GM18511 (cell line): ENCODE measurements around the gene FEM1B.

ENCODE experiments used
- ATAC-seq: cut with Tn5 transposase; IDR thresholded peaks from one replicate; pipeline ENCODE4 v1.9.1; 2021; ENCODE audit warnings: mild to moderate bottlenecking, moderate library complexity; ENCODE audit not compliant: unreplicated experiment

The FEM1B gene

DNA sequence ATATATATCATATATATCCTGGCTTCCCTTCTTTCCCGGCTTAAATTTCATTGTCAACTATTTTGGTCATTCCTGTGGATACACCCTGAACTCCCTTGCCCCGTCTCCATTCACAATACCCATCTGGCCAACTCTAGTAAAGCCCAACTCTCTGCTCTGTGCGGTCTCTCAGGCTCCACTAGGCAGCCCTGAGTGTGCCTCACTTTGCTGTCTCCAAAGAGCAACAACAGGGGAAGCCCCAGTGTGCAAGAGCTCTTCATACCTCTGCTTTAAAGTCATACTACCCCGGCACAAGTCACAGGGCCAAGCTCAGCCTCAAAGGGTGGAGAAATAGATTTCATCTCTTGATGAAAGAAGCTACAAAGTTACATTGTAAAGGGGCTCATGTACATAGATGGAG, 18.9 kb upstream of the FEM1B start:
- no peak for ATAC-seq

DNA sequence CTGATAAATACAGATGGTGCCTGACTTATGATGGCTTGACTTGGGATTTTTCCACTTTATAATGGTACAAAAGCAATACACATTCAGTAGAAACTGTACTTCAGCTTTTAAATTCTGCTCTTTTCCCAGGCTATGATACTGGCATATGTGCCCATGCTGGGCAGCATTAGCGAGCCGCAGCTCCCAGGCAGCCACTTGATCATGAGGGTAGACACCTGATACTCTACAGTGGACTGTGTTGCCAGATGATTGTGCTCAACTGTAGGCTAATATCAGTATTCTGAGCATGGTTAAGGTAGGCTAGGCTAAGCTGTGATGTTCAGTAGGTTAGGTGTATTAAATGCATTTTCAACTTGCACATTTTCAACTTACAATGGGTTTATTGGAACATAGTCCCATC, 17.7 kb upstream of the FEM1B start:
- ATAC-seq, result no peak

DNA sequence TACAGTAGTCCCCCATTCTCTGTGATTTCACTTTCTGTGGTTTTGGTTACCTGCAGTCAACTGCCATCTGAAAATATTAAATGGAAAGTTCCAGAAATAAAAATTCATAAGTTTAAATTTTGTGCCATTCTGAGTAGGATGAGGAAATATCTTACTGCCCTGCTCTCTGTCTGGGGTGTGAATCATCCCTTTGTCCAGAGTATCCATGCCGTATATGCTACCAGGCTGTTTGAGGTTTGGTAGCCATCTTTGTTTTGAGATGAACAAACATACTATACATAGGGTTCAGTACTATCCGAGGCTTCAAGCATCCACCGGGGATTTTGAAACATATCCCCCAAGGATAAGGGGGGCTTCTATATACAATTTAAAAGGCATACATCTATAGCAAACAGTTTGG, 16.3 kb upstream of the FEM1B start:
- no peak for ATAC-seq

DNA sequence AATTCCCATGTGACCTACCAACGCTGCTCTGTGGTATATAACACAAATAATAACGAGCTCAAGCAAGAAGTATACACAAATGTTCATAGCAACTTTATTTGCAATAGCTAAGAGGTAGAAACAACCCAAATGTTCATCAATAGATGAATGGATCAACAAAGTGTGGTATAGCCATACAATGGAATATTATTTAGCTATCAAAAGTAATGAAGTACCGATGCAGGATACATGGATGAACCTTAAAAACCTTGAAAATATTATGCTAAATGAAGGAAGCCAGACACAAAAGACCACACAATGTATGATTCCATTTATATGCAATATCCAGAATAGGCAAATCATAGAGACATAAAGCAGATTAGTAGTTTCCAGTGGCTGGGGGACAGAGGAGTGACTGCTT, 15.6 kb upstream of the FEM1B start:
- ATAC-seq, result no peak

DNA sequence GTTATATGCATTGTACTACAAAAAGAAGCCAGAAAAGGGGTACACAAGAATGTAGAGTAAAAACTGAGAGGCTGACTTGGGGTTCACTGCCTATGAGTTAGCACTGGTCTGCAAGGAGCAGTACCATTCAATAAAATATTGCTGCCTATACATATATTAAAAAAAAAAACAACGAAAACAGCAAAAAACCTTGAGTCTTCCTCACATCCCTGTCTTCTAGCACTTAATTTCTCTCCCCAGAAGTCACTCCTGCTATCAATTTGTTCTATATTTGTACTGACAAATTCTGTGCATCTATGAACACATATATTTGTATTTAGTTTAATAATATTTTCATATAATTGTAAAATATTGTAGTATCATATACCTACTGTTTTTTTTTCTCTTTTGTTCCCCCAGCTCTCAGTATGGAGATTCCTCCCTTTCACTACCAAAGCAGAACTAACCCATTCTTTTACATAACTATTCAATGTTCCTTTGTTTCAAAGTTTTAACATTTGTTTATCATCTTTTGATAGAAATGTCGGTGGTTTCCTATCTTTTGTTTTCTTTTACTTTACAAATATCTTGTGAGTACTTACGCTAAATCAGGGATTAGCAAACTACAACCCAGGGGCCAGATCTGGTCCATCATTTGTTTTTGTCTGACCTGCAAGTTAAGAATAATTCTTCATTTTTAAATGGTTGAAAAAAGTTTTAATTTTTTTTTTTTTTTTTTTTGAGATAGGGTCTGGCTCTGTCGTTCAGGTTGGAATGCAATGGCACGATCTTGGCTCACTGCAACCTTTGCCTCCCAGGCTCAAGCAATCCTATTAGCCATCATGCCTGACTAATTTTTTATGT, 14.8 kb upstream of the FEM1B start:
- no peak for ATAC-seq

DNA sequence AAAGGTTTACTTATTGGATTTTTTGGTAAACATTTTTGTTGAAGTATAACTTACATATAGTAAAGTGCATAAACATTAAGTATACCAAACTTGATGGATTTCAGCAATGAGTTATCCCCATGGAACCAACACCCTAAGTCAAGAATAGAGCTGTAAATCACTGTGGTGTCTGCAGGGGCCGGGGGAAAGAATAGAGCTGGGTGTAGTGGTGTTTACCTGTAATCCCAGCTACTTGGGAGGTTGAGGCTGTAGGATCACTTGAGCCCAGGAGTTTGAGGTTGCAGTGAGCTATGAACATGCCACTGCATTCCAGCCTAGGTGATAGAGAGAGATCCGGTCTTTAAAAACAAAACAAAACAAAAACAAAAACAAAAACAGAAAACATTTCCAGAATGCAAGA, 13.3 kb upstream of the FEM1B start:
- ATAC-seq, result no peak

DNA sequence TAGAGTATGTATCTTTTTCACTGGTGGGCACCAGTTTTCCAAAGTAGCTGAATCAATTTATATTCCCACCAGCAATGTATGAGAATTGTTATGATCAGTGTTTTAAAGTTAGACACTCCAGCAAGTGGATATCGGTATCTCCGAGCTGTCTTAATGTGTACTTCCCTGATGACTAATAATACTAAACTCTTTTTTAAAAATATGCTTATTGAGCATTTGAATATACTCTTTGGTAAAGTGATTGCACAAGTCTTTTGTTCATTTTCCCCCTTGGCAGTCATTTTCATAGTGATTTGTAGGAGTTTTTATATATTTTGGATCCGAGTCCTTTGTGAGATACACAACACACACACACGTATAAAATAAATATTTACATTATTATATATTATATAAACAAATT, 12.5 kb upstream of the FEM1B start:
- no peak for ATAC-seq

DNA sequence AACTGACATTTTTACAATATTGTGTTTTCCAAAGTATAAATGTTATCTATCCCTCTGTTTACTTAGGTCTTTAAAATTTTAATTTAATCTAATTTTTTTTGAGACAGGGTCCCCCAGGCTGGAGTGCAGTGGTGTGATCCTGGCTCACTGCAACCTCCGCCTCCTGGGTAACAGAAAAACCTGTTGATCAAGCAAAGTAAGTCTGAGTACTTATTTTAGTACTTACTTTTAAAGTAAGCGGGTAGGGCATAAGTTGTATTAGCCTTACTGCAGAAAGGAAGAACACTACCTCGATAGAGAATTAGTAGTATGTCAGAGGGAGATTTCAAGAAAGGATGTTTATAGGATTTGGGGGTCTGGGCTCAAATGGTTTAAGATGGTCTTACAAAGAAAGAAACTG, 11.9 kb upstream of the FEM1B start:
- ATAC-seq, result no peak

DNA sequence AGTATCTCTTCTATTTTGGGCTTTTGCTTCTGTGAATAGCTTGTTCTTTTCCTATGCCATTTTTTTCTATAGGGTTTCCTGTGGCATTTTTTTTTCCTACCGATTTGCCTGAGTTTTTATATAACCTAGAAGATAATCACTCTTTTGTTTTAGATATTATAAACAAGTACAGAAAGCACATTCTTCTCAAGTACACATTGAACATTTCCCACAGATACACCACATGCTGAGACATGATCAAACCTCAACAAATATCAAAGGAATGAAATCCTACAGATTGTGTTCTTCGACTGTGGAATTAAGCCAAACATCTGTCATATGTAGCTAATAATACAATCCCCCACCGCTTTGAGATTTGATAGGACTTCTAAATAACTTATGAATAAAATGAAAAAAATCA, 9.1 kb upstream of the FEM1B start:
- no peak for ATAC-seq

DNA sequence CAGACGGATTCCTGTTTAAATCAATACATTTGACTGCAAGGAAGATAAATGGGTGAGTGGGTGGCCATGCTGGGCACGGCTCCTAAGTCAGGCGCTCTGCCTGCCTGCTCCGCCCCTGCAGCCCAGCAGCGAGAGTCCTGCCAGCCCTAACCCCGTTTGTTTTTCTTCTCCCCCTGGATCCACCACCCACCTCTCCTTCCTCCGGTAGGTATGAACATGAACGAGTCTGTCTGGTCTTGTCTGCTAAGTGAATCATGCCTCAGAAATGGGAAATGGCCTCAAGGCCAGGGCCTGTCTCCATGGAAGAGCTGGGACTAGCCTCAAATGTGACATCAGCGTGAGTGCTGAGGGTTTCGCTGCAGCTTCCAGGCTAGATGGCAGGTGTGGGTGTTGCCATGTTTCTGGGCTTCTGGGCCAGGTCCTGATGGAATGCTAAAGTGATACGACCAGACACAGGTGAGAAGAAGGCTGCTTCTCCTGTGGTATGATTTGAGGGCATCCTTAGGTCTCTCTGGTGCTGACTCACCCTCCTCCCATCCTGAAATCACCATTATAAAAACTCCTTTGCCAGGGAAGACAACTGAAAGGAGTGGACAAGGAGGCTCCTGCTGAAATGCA, 5.6 kb upstream of the FEM1B start:
- ATAC-seq, result no peak

DNA sequence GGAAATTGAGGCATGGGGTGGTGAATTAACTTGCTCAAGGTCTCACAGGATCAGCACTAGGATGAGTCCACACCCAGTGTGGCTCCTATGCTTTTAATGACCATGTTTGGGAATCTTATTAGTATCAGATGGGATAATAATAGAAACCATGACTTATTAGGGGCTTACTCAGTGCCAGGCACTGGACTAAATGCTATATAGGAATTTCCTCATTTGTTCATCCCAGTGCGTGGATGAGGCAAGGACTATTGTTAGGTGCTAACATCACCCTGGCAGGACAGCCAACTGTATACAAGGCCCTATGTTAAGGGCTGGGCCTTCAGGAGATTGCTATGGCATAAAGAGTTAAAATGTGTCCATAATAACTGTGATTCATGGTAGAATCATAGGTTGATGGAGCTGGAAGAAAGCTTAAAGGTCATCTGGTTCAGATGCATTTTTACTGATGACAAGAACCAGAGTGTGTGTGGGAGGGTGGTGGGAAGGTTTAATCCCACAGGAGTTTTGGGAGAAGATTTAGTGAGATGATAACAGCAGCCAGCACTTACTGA, 4.7 kb upstream of the FEM1B start:
- no peak for ATAC-seq

DNA sequence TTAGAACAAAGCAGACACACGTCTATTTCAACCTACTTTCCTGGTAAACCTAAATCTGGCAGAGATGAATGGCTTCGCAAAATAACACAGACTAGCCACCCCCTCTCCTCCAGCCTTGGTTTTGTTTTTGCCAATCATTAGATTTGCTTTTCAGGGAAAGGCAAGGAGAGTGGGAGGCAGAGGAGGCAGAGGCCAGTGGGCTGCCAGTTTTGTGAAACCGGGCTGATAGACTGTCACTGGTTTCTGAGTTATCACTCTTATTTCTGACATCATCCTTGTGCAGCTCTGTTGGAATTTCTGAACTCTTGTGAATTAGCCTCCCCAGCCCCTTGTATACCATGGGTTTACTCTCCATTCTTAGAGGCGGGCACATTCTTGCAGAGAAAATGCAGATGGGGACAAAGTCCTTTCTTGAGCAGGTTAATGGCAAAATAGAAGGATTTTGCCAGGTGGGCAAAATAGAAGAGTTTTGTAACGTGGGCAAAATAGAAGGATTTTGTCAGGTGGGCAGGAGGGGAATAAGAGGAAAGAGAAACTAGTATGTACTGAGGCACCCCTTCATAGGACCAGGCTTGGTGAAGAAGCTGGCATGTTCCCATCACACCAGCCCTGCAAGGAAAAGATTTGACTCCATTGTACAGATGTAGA, 3.2 kb upstream of the FEM1B start:
- ATAC-seq, result no peak

DNA sequence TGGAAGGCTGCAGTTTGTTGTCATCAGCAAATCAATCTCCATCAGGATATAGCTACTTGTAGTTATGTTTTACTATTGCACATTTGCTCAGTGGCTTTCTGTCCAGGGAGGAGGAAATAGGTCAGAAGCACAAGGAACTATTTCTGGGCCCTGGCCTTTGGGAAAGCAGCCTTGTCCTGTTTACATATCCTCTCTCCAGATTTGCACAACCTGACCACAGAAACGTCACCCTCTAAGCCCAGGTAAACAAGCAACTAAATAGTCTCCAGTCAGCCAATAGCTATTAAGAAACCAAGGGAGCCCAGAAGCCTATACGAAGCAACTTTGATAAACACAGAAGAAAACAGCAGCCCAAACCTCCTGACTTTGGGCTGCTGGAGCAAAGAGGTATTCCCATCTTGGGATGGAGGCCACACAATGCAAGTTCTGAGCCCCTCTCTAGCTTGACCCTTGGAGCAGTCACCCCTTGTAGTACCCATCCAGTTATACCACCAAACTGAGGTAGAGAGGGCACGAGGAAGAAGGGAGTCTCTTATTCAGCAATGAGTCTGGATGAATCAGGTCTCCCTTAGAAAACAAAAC, 2.3 kb upstream of the FEM1B start:
- ATAC-seq, result no peak

DNA sequence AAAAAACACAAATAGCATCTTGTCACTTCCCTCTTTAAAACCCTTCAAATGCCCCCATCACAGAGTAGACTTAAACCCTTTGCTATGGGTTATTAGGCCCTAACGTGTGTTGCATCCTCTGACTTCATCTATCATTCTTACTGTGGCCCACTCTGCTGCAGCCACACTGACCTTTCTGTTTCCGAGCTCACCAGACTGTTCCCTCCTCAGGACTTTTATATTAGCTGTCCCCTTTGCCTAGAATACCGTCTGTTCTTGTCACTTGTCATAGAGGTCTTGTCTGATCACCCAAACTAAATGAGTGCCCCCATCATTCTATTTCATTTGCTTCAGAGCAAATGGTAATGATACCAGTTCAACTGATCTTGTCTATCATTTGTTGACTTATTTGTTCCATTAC, 877 bp upstream of the FEM1B start:
- ATAC-seq, result no peak

DNA sequence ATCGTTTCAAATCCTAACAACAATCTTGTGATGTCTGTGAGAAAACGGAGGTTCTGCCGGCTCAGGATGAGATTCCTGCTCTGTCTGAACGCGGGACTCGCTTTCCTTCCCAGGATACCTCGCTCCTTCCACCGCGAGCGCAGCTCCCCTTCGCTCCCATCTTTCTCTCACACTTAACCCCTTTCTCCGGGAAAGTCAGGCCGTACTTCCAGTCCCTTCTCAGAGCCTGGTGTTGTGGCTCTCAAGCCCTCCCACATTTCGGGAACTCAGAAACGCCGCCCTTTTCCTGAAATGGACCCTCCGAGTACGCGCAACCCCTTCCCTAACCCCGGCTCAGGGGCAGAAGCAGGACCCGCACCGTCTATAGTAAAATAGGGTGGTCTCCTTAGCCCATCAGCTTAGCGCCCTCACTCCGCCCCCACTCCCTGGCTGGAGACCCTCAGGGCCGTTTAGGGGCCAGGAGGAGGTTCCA, 378 bp upstream of the FEM1B start:
- ATAC-seq, result peak; percentile 16

DNA sequence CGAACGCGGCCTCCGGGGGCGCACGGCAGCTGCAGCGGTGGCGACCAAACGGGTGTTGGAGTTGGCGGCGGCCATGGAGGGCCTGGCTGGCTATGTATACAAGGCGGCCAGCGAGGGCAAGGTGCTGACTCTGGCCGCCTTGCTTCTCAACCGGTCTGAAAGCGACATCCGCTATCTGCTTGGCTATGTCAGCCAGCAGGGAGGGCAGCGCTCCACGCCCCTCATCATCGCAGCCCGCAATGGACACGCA, 725 bp downstream of the FEM1B start:
- no peak for ATAC-seq

DNA sequence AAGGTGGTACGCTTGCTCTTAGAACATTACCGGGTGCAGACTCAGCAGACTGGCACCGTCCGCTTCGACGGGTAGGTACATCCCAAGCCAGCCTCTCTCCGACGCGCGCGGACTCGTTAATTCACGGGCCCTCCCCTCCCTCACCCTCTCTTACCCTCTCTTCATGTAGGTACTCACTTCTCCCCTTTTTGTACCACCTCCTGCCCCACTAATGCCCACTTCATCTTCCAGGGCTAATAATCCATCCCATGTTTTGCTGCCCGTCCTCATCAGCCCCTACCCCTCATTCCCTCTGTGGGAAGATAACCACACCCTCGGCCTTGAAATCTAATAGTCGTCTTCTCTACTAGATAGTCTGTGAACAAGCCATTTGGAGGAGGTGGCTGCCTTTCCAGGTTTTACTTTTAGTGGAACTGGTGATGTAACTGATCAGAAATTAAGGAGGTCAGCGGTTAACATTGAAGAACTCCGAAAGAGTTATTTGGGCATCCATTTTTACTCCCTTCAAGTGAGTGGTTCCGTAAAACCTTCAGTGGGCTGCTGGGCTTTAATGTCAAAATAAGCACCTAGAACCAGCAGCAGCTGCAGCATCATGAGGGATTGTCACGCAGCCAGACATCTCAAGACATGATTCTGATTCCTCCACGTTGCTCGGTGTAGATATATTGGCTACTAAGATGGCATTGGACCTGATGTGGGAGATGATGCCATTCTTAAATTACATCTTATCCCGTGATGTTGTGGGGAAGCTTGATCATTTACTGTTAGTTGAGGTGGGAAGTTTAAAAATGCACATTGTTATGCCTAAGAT, 1.3 kb downstream of the FEM1B start:
- ATAC-seq, result no peak

DNA sequence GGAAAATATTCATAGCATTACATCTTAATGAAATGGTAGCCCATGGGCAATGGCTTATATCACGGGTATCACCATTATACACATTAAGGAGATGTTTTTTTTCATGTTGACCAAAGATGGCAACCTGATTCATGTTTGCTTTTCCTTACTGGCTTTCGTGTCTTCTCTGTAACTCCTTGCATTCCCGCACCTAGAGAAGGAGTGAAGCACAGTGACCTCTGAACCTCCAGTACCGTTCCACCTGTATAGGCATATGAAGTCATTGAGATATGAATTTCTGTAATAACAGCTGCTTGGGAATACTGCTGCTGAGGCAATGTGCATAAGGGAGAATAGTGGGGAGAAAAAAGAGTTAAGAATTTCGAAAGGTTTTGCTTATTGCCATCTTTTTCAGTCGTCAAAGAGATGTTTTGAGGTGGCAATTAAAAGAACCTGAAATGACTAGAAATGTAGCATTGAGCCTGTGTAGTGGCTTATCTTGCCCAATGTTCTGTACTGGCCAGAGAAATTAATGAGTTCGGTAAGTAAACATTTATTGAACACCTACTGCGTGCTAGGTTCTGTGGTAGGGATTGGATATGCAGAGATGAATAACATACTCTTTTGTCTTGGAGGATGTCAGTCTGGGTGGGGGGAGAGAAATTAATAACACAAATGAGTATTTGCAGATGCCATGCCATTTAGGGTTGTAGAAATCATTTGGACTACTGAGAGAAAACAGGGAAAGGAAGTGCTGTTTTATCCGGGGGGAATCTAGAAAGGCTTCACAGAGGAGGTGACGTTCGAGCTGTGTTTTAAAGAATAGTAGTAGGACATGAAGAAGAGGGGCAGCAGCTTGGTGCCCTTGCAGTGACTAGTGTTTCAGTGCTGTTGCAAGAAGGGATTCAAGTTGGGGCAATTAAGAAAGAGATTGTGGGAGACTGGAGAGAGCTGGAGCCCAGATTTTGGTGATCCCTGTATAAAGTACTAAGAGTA, 2.5 kb downstream of the FEM1B start:
- no peak for ATAC-seq

DNA sequence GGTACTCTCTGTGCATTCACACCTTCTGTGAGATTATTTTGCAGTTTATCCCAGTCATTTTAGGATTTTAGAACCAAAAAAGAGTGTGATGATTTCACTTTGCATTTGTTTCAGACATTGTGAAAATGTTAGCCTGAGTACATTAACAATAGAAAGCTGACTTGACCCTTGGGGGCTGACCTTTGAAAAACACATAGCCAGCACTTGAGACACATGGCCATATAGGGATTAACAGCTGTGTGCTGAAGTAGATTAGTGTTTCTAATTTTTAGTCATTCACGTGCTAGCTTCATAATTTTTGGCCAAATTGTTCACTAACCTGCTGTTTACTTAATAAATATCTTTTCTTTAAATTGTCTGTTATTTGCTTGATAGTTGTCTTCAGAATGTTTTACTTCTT, 3.5 kb downstream of the FEM1B start:
- no peak for ATAC-seq

DNA sequence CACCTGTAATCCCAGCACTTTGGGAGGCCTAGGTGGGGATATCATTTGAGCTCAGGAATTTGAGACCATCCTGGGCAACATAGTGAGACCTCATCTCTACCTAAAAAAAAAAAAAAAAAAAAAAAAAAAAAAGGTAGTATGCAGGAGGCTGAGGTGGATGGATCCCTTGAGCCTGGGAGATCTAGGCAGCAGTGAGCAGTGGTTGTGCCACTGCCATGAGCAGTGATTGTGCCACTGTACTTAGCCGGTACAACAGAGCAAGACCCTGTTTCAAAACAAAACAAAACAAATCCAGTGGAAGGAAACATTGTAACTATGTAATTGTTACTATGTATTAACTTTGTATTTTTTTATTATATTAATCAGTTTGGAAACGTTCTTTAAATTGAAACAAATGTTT, 5.9 kb downstream of the FEM1B start:
- ATAC-seq, result no peak
